EH (cell line): Measurements from ENCODE around the gene LHFPL6.

Experiments
- DNase-seq: peaks from one replicate; pipeline ENCODE4 v3.0.0-alpha.2; 2015; ENCODE audit warnings: low read depth

The LHFPL6 gene

GRCh38 chr13:39554371-39554770 is 48.6 kb downstream of the LHFPL6 start:
- no peak for DNase-seq

- DNase-seq = no peak
Observed at GRCh38 chr13:39552246-39552645, 50.7 kb downstream of the LHFPL6 start.

DNA sequence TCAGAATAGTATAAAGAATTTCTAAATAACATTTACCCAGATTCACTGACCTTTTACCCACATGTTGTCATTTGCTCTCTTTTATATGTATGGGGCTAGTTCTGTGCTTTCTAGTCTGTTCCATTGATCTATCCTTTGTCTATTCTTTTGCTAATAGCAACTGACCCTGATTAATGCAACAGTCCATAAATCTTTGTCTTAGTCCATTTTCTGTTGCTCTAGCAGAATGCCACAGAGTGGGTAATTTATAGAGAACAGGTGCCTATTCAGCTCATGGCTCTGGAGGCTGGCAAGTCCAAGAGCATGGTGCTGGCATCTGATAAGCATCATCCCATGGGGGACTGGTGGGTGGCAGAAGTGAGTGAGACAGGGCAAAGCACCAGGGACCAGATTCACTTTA is 52.1 kb downstream of the LHFPL6 start:
- DNase-seq = no peak

DNA sequence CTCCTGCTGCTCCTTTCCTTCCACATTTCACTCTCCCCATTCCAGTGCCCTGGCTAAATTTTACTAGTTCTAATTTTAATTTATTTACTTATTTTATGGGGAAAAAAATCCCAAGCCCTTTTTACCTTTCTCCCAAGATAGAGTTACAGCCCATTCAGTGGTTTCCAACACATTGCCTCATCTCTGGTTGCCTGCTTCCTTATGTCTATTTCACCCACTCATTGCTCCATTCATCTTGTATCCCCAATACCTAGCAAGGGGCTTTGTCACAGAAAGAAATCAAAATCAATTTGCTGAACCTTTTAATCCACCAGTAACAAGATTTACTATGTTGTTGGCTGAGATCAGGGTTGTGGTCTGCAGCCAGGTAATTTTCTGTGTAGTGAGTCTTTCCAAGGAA is 55.9 kb downstream of the LHFPL6 start:
- no peak for DNase-seq

DNA sequence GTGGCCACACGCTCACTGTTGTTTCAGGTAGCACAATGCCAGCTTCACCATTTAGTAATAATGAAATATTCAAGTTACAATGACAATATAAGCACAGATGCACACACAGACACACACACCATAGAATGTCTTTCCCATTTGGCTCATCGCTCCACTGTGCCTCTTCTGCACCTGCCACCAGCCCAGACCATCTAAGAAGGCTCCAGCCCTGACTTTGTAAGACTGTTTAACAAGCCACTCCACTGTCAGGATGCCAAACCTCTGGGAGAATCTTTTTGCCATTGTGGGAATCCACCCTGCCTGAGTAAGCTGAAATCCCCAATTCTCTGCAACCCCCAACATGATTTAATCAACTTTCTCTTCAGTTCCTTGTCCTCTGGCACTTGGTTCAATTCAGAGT is 60.6 kb downstream of the LHFPL6 start:
- DNase-seq = no peak

DNA sequence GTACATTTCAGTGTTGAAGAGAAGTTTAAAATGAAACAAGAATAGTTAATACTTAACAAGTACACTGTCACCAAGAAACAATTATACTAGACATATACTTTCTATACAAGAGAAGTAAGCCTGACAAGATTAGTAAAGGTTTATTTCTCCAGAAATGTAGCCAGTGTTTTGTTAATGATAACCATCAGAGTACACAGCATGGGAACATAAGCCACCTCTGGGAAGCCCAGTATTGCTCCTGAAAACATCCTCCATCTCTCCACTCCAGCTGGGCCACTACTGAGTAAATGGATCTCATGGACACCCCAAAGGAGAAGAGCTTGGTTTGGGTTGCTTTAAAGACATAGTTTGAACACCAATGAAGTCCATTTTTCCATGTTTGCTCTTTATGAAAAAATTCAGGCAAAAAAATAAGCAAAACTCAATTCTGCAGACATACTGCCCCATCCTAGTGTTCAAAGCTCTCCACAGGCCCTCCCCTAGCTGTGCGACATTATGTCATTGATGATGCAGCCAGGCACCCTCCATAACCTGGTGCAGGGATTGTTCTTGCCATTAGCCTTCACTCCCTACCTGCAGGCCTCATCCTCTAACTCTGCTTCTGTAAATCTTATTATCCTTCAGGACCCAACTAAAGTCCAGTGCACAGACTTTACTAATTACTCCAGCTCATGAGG is 61.9 kb downstream of the LHFPL6 start:
- DNase-seq = no peak

DNA sequence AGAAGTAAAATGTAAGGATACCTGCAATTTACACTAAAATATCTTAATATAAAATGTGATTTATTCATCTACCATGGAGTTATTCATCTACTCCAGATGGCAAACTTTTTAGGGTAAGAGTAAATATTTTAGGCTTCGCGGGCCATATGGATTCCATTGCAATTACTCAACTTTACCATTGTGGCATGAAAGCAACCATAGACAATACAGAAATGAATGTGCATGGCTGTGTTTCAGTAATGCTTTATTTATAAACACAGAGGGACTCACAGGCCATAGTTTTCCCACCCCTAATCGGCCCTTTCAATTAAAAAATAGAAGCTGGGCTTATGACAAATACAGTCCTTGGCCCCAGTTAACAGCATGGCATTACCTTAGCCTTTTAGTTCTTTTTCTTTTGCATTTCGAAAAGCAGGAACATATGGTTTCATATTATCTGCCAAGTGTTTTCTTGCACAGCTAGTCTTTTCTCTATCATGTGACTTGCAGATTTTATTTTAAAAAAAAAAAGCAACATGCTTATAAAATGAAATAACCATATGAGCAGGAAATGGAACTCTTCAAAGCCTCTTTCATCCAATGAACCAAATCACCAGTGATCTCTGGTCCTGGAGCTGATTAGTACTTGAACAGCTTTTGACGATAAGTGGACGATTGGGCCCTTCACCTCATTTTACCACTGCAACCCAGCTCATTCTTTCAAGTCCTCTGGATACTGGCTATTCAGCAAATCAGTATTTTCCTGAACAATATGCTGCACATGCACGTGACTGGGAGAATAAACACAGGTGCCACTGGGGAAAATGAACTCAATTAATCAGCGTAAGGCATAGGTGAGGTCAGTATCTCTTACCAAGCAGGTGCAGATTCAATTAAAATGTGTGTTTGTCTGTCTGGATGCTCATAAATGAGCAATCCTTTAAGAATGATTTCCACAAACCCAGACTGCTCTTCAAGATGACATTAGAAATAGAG is 63.9 kb downstream of the LHFPL6 start:
- DNase-seq = peak; percentile 80

- no peak for DNase-seq
Observed at GRCh38 chr13:39536906-39537305, 66.1 kb downstream of the LHFPL6 start.

- no peak for DNase-seq
Observed at GRCh38 chr13:39536274-39536673, 66.7 kb downstream of the LHFPL6 start.

DNA sequence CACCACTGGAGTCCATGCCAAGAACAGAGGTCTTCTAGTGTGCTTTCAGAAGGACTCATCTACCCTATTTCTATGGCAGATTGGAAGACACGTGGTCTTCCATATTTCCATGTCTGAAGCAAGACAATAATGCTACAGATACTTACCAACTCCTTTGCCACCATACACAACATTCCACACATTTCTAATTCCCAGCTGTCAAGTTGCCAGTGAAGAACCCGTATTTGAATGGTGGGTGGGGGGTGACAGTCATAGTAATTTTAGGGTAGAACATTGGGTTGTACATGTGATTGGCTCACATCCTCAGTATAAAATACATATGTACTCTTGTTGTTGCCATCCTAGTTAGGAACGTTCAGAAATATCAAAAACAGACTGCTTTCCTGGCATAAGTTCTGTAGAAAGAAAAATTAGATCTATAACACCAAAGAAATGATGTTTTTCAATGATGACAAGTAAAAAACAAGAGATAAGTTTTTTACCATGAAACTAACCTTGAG is 69.3 kb downstream of the LHFPL6 start:
- DNase-seq = no peak

DNA sequence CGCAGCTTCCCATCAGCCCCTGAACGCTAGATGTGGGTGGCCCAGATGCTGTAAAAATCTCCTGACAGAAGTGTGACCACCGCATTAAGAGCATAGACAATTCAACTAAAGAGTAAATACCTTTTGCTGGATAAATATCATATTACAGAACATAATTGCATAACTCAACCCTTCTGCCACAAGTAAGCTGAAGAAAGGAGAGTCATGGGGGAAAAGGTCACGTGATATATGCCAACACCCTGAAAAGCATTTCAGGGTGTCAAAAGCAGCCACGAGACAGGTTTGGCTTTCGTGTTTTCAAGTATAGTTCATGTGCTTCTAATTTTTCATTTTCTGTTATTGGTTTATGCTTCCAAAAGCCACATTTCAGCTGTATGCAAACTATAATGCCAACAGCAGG is 71.3 kb downstream of the LHFPL6 start:
- peak; percentile 24 for DNase-seq

DNA sequence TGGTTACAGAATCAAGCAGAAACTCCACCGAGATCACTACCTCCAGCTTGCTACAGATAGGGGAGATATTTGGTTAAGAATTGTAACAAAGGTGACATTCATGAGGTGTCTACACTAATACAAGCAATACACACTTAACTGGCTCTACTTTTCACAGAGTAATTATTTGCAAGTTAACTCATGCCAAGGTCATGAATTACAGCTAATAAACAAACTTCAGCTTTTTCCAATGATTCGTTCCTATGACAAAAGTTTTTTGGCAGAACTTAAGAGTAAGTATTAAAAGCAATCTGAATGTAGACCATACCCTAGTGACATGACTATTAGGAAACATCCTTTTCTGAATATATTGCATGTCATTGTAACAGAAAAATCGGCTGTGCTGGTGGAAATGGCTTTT is 72.1 kb downstream of the LHFPL6 start:
- peak; percentile 28 for DNase-seq

GRCh38 chr13:39528661-39528980 is 74.4 kb downstream of the LHFPL6 start:
- DNase-seq = peak; percentile 37

DNA sequence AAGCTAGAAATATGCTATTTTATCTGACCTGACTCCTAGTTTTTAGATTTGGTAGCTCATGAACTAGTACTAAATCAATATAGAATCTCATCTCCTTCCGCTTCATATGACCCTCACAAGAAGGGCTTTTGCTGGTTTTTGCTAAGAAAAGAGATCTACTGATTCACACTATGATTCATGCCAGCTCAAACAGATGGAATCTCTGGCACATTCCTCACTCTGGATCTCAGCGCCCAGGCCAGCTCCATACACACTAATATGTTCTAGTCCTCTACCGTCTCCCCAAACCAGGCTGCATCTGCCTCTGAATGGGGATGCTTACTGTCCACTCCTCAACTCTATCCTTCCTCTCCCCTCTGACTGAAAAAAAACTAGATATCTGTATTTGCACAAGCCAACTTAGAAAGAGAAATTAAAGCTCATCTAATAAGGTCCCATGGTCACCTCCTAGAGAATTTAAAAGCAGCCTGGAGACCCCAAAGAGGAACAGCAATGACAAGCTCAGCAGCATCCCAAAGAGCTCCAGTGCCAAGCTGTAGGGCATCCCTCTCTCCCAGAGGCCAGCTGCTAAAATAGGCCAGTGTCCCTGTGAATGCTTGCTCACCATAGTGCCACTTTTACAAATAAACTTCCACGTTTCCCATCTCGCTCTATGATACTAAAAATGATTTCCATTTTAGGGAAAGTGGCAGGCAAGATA is 74.9 kb downstream of the LHFPL6 start:
- DNase-seq = peak; percentile 96

DNA sequence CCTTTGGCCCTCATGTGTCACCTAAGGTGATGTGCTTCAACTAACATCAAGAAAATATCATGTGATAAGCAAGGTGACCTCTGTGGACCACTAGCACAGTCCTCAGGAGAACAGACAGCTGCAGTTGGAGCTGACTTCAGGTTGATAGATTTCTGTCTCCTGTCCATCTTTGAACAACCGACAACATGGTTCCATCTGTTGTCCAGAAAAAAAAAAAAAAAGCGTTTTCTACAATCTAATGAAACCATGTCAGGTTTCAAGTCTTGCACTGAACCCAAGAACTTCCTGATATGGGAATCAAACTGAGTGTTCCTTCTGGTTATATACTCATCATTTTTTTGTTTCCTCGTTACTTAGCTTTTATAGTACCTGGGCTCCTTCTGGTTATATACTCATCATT is 75.7 kb downstream of the LHFPL6 start:
- no peak for DNase-seq

DNA sequence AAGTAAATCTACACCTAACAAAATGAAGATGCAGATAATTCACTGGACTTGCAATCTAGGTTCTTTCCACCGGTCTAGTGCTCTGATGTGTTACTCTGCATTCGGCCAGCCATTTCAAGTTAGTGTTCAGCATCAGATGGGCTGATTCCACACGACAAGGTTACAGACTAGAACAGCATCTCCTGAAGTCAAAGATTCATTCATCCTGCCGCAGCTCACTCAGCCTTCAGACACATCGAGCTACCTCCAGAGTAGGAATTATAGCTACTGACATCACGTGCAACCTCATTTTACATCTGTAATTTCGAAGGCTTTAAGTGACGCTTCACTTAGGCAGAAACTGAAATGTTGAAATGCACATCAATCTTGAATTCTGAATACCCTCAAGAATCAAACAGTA is 76.5 kb downstream of the LHFPL6 start:
- no peak for DNase-seq

- no peak for DNase-seq
Observed at GRCh38 chr13:39525506-39525905, 77.5 kb downstream of the LHFPL6 start.

DNA sequence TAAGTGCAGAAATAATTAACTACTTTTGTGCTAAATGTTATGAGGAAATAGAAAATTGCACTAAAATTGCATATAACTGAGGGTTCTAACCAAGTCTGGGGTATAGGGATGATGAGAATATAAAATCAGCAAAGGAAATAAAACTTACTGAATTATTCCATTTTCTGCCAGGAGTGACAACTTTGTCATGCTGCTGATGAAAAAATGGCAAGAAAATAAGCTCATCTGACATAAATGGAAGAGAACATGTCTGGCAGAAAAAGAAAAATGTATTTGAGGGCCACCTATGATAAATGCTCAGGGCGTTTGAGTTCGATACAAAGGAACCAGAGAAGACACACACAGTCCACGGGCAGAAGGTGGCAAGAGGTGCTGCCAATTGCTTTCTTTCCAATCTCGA is 78.2 kb downstream of the LHFPL6 start:
- DNase-seq = no peak

DNA sequence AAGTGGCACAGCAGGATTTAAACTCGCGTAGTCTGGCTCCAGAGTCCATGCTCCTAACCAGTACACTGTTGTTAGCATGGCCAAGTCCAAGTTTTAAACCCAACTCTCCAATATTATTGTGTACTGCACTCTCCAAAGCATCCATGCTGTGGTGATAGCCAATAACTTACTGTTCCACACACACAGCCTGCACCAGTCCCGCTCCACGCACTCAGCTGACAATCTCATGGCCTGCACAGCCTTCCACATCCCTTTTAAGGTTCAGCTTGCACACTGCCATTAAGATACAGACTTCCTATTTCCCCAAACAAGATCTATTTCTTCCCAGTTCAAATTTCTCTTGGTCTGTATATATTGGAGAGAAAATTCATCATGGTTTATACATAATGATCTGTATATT is 80.7 kb downstream of the LHFPL6 start:
- no peak for DNase-seq

DNA sequence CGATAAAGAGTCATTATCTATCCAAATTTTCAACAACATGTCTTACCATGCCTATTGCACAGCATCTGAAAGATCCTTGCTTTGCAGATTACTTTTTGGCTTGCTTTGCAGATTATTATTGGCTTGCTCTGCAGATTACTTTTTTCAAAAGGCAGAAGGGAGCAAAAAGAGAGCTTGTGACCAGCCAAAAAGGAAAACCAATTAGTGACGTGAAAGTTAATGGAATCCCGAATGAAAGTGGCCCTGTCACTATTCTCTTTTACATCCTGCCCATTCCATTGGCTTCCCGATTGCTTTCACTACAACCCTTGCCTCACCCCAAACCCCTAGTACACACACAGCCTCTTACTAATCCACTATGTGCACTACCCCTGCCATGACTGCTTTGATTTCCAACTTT is 81.3 kb downstream of the LHFPL6 start:
- no peak for DNase-seq

DNA sequence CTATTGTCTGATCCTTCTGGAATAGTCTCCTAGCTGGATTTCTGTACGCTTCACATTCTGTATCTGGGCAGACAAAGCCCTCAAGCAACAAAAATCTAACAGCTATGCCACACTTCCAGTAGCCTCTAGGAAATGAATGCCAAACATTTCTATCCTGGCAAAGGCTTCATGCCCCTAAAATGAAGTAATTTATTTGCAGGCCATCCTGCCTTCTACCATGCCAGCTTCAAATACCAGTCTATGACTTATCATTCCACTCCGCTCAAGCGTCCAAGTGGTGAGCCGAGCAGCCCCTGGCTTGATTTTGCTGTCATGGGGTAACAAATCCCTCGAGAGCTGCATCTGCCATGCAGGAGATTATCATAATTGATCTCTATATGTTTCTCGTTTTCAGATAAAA is 86.9 kb downstream of the LHFPL6 start:
- peak; percentile 40 for DNase-seq

- DNase-seq = no peak
Observed at GRCh38 chr13:39515224-39515714, 87.7 kb downstream of the LHFPL6 start.

DNA sequence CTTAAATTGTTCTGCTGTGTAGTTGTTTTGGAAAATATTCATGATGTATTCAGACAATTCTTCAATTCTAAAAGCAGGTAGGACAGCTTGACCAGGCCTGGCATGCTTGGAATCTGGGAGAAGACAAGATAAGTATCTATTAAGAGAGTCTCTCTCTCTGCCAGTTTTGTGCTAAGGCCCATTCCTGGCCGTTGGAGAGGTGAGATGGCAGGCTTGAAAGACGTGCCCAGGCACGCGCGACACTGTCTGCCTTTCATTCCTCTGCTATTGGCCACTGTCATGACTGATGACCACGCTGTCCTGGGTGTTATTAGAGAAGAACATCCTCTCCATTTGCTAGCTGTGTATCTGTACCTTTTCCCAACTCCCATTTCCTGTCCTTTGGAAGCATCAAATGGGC is 90.3 kb downstream of the LHFPL6 start:
- no peak for DNase-seq
